Colon (tissue), 2 donors: ENCODE results near the gene SIN3A.
"Not testable (repeated sequence)": the region's sequence is repeated elsewhere in the genome, so short reads cannot be mapped to it uniquely, and the experiment has no call there.

Source experiments
- FAIRE-seq: peaks from 2 replicates; lab custom pipeline; 2012; peaks lifted over from hg19 to GRCh38; lab: Jason Lieb, UNC
- donor health status: control.
- donor health status: control.

SIN3A gene

DNA sequence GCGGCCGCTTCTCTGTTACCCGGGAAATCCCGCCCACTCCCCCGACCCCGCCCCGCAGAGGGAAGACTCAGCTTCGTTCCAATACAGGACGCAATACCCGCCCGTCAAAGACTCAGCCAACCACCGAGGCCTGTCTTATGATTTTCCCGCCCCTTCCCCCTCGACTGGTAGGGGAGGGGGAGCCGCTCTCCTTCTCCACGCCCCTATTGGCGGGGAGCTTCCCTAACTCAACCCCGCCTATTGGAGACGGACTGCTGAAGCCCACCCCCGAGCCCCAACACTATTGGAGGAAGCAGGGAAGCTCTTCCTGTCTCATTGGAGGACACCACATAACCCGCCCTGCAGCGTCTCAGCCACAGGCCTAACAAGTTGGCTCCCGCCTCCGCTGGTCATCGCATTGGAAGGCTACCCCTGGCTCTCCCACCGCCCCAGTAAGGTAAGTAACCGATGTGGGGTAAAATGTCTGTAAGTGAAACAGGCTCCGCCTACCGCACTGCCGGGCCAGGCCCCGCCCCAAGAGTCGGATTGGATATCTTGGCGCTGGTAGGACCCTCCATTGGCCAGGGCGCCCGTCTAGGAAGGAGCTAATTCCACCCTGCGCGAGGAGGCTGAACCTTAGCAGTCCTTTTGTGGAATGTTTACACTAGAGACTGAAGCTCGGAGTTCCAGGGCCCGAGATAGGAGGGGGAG, at the start of gene SIN3A:
Gene SIN3A, minus strand, starts transcription at position 17 of the 690 bp plus-strand sequence. CDS start 21,315 bp downstream, outside the sequence.
- peak; percentile 81 for FAIRE-seq

DNA sequence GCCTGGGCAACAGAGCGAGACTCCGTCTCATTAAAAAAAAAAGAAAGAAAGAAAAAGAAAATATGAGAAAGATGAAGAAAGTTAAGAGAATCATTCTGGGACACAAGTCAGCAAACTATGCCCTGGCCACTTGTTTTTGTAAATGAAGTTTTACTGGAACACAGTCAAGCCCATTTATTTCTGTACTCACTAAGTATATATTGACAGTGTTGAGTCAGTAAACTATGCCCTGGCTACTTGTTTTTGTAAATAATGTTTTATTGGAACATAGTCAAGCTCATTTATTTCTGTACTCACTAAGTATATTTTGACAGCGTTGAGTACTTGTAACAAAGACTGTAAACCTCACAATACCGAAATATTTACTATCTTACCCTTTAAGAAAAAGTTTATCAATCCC, 42.2 kb upstream of the SIN3A start:
- FAIRE-seq = no peak

DNA sequence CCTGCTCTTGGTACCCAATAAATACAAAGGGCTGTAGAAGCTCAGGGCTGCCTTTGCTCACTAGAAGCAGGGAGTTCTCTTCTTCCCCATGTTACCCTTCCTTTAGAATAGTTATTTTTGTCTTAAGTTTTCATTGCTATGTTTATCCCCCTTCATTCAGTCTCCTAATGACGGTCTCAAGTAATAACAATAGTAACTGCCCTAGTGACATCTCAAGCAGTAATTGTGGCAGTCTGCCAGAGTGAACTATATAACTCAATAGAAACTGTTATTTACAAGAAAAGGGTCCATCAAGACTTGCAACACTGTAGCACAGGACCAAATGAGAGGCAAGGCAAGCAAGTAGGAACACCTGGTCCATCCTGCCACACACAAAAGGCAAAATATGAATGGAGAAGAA, 32.5 kb upstream of the SIN3A start:
- FAIRE-seq = no peak

DNA sequence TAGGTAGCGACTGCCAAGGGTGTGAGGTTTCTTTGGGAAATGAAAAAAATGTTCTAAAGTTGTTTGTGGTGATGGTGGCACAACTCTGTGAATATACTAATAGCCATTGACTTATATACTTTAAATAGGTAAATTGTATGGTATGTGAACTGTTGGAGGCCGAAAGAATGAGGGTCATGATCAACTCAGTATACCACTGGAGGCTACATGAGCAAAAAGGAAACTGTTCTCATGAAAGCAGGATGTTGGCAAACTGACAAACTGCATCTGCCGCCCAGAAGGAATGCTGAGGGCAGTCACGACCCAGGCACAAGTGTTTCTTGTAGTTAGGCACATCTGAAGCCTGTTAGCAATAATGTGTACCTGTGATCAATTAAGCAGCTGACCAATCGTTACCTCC, 32.1 kb upstream of the SIN3A start:
- FAIRE-seq = not testable (repeated sequence)

DNA sequence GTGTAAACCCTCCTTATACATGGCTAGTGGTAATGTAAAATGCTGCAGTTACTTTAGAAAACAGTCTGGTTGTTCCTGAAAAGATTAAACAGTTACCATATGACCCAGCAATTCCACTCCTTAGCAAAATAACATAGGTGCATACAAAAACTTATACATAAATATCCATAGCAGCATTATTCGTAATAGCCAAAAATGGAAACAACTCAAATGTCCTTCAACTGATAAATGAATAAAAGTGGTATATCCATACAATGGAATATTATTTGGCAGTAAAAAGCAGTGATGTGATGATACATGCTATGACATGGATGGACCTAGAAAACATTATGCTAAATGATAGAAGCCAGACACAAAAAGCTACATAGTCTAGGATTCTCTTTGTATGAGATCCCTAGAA, 31.6 kb upstream of the SIN3A start:
- FAIRE-seq = no peak

DNA sequence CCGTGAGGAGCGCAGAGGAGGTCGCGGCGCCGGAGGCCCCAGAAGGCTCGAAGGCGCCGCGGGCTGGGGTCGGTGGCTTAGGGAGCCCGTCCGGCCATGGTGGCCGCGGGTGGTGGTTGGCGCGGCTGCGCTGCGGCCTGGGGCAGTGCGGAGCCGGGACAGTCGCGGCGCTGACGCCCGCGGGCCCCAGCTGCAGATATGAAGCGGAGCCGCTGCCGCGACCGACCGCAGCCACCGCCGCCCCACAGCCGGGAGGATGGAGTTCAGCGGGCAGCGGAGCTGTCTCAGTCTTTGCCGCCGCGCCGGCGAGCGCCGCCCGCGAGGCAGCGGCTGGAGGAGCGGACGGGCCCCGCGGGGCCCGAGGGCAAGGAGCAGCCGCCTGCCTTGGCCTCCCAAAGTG, 29.0 kb upstream of the SIN3A start:
- not testable (repeated sequence) for FAIRE-seq

DNA sequence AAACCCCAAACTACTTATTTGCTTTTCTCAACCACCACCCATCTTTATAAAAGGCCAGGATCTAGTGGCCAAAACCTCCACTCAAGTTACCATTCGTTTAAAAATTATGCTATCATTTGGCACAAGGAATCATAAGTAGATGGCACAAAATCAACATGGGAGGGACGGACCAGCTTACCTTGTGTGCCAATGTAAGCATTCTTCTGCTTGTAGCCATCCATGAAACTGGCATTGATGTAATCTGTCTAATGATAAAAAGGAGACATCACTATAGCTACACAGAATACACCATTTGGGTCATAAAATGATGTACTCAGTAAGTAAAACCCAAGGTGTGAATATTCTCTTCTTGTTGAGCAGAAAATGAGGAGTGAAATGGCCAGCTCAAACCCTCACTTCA, 28.2 kb upstream of the SIN3A start:
- no peak for FAIRE-seq

DNA sequence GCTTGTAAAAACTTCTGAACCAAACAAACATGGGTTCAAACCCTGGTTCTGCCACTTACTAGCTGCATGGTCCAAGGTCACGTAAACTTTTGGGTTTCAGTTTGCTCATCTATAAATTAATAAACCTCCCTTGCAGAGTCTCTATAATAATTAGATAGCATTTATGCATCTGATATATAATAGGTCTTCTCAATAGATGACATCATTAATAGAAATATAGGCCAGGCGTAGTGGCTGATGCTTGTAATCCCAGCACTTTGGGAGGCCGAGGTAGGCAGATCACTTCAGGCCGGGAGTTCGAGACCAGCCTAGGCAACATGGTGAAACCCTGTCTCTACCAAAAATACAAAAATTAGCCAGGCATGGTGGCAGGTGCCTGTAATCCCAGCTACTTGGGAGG, 25.6 kb upstream of the SIN3A start:
- not testable (repeated sequence) for FAIRE-seq

DNA sequence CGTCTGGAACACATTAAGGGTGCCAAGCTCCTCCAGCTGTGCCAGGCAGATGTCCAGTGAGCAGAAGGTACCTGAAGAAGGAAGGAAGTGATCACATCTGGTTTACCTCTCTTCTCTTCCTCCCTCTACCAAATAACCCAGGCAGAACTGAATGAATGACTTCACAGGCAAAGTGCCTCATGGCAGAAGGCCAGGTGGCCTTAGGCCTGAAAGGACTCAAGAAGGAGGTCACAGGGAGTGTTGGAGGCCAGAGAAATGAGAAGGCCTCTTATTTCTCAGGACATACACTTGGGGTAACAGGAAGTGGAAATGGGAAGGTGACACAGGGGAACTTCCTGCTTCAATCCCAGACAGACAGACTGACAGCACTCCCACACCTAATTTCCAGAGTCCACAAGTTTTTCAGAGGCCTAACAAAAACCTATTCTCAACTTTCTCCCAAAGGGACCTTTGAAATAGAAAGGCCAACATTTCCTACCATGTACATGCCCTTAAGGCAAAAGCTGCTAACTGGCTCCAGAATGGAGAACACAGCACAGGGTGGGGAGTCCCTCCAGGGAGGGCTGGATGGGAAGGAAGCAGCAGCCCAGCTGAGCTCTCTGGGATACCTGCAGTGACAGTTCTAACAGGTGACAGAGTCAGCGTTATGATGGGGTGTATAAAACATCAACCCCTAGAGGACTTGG, 17.6 kb upstream of the SIN3A start:
- FAIRE-seq = no peak

DNA sequence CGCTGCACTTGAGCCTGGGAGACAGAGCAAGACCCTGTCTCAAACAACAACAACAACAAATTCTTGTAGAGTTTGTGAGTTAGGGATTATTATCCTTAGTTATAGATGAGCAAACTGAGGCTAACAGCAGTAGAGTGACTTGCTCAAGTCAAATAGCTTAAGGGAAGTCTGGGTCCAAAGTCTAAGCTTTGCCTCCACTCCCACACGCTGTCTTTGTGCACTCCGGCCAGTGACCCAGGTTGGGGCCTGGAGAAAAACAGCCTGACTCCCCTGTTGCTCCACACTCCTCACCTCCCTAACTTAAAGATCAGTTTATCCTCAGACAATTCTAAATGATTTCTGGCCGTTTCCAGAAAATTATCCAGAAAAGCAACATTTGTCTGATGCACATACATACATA, 9.2 kb upstream of the SIN3A start:
- FAIRE-seq = no peak

DNA sequence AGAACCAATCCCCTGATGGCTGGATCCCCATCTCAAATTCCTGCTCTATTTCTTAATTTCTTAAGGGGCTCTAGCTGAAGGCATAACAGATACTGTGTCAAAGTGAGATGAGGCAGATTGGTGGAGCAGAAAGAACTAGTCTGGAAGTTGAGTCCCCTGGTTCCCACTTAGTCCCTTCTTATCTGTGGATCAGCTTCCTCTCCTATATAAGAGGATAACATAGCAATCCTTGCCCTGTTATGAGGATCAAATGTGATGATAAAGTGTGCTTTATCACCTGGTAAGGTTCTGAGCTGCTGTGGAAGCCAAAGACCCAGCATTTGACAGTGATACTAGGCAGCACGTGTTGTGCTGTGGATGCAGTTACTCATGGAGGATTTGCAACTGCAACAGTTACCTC, 8.1 kb upstream of the SIN3A start:
- FAIRE-seq = no peak

DNA sequence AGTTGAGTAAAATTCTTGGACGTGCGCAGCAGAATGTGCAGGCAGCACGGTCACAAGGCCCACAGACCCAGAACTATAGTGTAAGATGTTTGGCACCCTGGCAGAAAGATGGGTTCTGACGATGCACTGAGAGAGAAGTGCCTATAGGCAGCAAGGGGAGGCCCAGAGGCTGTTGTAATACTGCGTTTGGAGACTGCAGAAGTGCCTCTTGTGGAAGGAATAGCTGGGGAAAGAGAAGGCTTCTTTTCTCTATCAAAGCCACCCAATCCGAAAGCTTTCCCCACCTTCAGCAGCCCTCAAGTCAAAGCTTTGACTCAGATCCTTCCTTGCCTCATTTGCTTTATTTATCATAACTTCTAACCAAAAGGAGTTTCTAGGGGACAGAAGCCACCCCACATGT, 5.2 kb upstream of the SIN3A start:
- FAIRE-seq = no peak

DNA sequence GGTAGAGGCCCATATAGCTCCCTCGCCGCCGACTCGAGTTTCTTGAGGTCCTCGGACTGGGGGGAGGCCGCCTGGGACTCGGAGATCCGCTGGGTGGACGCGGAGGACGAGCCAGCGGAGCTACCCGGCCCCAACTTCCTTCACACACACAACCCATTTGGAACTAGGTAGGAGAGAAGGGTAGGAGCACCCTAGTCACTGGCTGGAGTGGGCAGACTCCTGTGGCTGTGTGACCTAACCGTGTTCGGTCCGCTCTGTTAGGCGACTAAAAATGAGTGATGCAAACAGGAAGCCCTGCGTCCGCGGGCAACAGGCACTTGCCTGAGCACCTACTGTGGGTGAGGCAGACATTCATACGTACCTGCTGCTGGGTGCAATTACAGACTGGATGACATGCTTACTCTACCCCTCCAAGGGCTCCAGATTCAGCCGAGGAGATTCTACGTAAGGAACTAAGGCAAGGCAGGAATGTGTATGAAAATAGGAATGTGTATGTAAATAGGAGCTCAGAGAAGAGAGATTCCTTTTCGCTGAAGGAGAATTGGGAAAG, 4.6 kb upstream of the SIN3A start:
- no peak for FAIRE-seq

DNA sequence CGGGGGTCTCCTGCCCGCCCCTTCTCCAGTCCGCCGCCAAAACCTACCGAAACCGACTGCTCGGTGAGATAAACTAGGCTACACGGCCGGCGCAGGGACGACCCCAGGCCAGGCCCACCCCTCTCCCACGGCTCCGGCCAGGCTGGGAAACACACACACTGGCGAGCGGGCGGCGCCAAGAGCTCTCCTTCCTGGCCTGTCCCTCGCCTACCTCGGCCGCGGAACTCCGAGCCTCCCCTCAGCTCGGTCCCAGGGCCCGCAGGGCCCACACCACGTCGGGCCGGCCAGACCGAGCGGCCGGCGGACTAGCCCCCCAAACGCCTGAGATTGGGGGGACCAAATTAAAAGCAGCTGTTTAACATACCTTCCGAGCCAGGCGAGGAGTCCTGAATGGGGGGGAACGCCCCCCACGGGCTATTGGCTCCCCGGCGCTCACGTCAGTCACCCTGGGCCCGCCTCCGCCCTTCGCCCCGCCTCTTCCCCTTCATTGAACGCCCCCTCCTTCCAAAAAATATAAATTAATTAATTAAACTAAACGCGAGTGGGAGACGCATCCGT, 4.0 kb upstream of the SIN3A start:
- no peak for FAIRE-seq

DNA sequence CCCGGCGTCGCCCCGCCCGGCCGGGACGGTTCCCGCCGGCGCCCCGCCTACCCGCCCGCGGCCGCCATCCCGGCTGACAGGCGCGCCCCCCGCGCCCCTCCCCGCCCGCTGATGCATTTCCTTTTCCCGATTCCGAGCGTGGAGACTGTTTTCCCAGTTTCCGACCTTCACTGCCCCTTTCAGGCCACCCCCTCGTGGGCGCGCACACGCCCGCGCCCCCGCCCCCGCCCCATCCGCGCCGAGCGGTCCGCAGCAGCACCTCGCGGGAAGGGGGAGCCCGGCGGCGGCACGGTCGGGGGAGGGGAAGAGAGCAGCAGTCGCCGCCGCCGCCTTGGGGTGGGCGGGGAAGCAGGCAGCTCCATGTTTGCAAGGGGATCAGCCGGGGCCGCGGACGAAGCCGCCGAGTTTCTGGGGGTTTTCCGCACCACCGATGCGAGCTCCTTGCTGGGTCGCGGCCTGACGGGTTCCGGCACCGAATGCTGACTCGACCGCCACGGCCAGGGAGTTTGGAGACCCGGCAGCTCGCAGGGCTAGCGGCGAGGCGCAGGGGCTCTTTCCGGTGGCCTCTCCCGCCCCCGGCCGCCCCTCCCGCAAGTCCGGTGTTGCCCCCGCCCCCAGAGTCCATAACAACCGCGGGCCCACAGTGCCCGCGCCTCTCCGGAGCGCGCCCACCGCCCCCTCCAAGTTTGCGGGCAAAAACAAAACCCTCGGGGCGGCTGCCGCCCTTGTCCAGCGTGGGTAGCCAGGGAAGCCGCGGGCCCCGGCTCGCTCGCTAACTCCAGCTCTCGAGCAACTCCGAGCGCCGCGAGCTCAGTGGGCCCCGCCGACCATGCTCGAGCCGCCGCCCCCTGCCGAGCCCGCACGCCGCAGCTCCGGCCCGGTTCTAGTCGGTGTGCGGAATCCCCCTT, 3.2 kb upstream of the SIN3A start:
- FAIRE-seq = no peak

DNA sequence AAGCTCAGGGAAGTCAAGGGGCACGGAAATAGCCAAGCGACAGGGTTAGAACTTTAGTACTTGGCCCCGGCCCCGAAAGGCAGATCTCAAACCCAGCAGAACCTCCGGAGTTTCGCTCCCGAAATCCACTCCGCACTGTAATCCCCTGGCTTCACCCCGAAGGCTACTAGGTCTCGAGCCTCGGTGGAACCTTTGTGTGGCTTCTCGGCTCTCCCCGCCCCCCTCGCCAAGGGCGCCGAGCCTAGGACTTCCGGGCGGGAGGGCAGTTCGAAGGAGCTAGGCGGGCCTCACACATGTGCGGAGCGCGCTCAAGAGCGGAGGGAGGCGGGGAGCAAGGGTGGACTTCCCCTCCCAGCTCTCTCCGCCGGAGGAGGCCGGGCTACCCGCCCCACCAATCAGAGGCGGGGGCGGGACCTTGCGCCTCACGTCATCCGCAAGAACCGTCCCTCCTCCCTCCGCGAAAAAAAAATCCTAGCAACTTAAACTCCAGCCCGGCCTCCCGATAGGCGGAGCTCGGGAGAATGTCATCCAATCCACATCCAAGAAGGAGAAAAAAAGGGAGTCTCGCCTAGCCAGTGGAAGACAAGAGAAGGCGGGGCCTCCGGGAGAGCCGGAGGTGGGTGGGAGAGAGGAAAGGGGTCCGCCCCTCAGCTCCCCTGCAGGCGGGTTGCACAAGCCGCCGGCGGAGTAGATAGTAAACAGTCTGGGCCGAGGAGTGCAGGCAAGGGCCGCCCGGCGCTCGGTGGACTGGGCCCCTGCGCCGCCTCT, 2.4 kb upstream of the SIN3A start:
- peak; percentile 89 for FAIRE-seq

DNA sequence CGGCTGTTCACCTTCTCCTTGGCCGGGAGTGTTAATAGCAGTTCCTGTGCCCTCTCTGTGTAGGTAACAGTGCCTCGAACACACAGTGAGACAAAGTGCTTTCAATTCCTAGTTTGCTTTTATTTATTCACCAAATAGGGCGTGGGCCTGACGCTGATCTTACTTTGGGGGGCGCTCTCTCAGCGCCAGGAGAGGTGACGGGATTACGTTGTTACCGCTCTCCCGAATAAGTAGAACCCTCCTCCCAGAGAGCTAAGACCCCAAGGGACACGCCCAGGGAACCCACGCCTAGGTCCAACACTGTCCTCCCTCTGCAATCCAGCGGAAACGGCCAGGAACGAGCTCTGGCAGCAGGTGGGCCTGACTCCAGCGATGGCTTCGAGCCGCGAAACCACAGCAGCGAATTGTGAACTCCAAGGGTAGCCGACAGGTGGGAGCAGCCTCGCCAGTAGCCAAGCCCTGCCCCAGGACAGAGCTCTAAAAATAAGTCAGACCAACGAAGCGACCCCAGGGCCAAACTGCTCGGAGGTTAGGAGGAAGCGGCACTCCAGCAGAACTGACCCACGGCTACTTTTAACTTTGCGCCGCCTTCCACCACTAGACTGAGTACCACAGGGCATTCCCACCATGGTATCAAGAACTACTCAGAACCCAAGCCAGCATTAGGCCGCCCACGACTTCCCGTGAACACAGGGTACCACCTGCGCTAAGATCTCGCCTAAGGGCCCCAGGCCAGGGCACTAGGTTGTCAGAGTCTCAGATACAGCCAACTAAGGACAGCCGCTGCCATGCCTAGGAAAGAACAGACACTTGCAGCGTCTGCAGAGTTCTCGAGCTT, 1.6 kb upstream of the SIN3A start:
- no peak for FAIRE-seq

DNA sequence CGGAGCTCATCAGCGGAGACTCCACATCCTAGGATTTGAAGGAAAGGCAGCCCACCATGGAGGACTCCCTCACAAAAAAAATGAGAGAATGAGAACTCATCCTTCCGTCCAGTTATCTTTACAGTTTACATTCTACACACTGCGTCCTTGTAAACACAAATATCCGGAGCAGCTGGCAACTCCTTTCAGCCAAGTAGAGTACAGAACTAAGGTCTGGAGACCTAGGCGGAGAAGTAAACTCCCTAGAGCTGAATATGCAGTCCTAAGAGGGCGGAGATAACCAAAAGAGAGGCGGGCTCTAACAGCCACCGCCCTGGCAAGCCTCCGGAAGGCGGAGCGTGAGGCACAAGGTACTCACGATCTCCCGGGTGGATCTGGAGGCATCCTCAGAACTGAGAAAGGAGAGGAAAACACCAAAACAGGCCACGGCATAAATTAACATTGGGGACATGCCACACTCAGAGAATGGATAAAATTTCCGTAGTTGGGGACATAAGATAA, 924 bp upstream of the SIN3A start:
- peak; percentile 5 for FAIRE-seq

DNA sequence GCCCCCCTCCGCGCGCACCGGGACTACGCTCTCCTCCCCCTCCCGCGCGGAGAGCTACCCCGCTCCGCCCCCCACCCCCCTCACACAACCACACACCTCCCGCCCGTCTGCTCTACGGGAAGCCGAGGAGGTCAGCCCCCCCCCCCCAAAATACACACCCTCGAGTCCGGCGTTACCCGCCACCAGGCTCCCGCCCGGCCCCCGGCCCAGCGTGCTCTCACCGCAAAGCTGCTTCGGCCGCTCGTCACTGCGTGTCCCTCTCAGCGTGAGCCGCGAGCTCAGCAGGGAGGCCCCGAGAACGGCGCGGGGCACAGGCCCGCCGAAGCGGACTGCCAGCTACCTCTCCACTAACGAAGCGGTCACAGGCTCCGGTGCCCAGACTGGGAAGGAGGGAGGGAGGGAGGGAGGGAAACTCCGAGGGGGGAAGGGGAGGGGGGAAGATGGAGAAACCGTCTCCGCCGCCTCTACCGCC, 252 bp downstream of the SIN3A start:
- no peak for FAIRE-seq
